ENCODE results near the gene AP2A2.

Gene AP2A2

DNA sequence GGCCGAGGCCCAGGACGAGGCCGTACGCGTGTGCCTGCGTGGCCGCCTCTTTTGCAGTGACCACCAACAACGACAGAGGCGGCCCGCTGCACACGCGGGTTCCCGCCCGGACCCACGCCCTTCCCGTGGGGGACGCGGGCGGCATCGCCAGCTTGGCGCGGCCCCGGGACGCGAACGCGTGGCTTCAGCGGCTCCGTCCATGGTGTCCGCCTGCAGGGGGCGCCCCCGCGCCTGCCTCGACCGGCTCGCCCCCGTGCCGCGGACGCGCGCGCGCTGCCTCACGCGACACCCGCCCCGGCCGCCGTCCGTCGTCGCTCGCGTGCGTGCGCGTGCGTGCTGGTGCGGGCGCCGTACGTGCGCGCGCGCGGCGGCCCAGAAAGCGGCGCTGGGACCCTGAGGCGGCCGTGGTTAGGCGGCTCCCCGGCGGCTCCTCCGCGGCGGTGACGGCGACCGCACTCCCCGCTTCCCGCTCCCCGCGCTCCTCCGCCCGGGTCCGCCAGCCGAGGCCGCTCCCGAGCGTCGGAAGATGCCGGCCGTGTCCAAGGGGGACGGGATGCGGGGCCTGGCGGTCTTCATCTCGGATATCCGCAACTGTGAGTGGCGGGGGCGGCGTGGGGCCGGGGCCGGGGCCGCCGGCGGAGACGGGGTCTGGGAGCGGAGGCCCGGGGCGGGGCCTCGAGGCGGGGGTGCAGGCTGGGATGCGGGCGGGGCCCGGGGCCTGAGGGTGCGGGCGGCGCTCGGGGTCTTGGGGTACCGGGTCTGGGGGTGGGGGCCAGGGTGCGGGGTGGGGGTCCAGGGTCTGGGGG lies at the start of gene AP2A2:
Gene AP2A2 (plus strand): TSS at position 375 of the 806 bp plus-strand sequence. CDS start 152 bp downstream, at position 527.
- DNase-seq (ENCODE audit: low read depth), result peak; percentile 80

DNA sequence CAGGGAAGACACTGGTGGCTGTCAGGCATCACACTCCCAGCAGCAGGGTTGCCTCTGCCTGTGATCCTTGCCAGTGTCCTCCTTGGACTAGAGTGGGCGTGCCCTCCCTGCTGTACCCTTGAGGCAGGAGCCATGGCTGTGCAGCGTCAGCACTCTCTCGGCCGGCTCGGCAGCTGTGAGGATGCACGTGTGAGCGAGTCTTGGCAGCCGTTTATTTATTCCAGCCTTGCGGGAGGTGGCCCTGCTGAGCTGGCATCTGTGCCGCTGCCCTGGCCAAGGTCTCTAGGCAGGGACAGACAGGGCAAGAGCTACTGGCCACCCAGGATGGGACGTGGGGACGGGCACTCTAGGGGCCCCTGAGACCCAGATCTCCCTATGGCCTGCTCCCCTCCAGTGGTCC lies 49.1 kb upstream of the AP2A2 start:
- no peak for DNase-seq (ENCODE audit: low read depth)

DNA sequence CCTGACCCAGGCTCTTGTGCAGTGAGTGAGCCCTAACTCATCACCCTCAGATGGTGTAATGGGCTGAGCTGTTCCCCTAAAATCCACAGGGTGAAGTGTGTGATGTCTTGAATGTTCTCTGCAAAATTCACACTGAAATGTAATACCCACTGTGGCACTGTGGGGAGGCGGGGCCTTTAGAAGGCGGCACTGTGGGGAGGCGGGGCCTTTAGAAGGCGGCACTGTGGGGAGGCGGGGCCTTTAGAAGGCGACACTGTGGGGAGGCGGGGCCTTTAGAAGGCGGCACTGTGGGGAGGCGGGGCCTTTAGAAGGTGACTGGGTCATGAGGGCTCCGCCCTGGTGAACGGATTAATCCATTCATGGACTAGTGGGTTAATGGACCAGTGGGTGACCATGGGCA lies 48.1 kb upstream of the AP2A2 start:
- DNase-seq (ENCODE audit: low read depth), result no peak

DNA sequence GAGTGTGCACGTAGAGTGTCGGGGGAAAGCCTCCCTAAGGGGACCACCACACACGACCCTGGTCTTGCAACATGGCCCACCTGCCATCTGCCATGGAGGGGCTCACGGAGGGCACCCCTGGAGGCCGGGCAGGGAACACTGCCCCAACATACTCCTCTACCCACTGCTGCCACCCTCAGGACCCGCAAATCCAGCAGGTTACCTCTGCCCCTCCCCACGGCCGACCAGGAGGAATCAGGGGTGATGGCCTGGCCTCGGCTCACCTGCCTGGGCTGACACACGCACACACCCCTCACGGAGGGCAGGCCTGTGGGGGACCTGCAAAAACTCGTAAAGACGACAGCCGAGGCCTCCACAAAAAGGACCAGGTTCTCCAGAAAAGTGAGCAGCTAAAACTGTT lies 45.2 kb upstream of the AP2A2 start:
- DNase-seq (ENCODE audit: low read depth), result no peak

DNA sequence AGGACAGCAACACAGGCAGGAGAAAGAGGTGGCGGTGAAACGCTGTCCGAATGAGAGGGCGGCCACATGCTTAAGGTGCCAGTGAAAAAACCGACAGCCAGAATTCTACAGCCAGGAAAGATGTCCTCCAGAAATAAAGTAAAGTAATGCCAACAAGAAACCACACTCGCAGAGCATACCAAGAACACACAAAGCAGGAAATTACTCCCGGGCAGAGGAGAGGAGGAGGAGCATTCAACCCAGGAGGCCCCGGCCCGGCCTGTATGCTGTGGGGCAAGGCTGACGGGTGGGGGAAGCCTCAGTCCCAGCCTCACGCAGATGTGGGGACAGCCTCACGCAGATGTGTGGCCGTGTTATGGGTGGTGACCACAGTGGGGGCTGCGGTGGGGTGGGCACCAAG lies 43.1 kb upstream of the AP2A2 start:
- DNase-seq (ENCODE audit: low read depth), result peak; percentile 58

DNA sequence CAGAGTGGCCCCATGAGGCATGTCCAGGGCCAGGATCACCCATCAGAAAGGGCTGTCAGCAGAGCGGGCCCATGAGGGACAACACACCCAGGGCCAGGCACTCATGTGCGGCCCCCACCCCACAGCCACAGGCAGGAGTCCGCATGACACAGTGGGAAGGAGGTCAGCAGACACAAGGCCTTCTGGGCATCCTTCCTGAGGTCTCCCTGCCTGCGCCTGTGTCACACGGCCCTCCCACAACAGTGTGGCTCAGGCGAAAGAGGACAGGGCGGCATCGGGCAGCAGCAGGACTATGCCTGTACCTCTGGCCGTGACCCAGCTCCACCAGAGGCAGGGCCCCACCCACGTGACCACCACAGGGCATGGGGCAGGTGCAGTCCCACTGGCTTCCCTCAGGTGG lies 42.1 kb upstream of the AP2A2 start:
- DNase-seq (ENCODE audit: low read depth), result no peak

DNA sequence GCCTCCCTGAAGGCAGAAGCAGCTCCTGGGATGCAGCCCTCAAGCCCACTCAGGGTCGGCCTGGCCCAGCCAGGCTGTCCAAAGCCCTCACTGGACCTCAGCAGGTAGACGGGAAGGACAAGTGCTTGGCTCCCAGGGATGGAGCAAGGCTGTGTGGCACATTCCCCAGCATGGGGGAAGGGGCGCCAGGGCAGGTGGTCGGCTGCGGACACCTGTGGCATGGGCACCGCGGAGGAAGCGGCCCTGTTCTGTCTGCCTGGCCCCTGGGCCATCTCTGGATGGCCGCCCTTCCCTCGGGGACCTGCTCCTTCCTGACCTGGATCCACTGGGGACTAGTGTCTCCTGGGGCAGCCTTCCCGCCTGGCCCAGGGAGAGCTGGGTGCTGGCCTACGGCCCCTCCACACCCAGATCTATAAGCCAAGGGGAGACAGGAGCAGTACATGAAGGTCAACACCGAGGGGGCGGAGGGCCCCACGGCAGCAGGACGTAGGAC lies 41.0 kb upstream of the AP2A2 start:
- no peak for DNase-seq (ENCODE audit: low read depth)

DNA sequence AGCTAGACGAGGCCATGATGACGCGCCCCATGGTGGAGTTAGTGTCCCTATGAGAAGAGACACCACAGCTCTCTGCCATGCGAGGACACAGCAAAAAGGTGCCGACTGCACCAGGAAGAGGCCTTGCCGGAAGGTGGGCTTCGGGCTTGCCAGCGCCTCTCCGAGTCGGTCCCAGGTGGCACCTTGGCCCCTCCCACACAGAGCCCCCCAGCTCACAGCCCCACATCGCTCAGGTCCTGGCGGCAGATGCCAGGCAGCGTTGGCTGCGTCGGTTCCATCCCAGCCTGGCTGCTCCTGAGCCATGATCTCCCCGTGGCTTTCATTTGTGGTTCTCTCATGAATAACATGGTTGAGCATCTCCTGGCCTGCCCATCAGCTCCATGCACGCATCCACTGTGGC lies 39.1 kb upstream of the AP2A2 start:
- no peak for DNase-seq (ENCODE audit: low read depth)

DNA sequence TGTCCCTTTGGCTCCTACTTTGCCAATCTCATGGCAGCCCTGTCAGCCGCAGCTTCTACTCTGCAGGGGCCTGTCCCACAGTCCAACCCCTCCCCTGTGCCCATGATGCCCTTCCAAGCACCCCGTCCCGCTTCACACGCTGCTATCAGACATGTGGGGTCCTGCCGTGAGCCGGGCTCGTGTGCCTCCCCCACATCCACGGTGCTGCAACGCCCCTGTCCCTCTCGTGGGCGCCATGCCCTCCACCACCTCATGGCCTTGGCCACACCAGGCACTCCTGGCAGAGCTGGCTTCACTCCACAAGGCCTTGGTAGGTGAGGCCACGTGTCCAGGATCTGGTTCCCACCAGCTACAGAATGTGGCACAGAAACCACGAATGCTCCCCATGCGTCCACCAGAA lies 38.1 kb upstream of the AP2A2 start:
- no peak for DNase-seq (ENCODE audit: low read depth)

DNA sequence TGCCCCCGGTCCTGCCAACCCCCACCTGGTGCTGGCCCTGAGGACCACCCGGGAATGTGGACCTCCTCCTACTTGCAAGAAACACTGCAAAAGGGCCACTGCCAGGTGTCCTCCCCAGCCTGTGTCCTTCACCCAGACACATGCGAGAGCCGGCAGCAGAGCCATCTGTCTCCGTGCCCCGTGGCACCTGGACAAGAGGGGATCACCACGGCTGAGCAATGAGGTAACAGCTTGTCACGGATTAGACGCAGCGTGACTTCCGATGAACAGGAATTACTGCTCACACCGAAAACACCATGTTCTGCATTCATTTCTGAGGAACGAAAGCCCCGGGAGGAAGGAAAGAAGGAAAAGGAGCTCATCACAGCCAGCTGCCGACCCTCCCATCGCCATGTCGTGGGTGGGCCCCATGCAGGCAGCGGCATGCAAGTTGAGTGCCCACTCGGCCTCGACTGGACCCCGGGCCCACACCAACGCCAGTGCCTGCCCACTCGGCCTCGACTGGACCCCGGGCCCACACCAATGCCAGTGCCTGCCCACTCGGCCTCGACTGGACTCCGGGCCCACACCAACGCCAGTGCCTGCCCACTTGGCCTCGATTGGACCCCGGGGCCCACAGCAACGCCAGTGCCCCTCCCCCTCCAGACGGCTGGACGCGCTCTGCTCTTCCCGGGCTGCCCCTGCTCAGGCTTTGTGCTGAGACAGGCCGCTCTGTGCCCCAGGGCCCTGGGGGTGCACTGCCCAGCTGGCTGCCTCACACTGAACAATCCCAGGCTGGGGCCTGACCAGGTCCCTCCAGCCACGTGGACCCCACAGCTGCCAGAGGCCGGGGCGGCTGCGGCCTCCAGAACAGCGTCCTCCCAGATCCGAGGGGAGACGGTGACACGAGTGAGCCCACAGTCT lies 37.1 kb upstream of the AP2A2 start:
- no peak for DNase-seq (ENCODE audit: low read depth)

DNA sequence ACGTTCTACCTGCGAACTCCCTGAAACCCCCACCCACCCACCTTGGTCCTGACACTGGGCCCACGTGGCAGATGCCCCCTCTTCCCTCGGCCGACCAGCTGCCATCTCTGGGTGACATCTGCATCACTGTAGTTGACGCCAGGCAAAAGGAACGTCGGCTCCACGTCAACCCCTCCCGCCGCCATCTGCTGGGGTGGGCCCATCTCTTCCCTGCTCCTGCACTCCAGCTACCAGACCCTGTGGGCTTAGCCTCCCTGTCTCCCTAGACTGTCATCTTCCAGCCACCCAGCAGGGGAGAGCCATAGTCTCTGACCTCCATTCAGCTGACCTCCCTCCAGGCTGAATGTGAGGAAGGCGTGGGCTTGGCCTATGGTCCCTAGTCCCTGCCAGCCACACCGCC lies 36.4 kb upstream of the AP2A2 start:
- DNase-seq (ENCODE audit: low read depth), result no peak

DNA sequence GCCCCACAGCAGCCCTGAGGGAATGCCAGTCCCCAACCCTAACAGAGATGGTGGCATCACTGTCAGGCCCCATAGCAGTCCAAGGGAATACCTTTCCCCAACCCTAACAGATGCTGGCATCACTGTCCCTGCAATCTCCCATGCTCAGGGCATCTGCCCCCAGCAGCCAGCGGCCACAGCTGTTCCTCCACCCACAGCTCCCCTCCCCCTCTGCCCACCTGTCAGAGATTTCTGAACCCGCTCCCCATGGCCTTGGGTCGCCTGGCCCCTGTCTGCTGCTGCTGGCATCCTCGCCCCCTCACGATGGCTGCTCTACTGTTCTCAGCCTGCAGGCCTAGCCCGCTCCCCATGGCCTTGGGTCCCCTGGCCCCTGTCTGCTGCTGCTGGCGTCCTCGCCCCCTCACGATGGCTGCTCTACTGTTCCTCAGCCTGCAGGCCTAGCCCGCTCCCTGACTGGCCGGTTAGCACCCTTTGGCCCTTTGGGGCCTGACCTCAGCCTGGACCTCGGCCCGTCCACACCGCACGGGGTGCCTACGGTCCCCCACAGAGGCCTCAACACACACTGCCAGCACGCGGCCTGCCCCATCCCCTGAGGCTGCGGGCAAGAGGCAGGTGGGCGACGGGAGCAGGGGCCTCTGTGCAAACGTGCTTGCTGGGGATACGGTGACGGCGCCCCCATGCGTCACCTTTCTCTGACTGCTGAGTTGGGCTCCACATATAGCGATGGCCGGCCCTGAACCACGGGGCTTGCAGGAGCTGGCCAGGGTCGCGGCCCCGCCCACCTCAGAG lies 35.8 kb upstream of the AP2A2 start:
- DNase-seq (ENCODE audit: low read depth), result no peak

DNA sequence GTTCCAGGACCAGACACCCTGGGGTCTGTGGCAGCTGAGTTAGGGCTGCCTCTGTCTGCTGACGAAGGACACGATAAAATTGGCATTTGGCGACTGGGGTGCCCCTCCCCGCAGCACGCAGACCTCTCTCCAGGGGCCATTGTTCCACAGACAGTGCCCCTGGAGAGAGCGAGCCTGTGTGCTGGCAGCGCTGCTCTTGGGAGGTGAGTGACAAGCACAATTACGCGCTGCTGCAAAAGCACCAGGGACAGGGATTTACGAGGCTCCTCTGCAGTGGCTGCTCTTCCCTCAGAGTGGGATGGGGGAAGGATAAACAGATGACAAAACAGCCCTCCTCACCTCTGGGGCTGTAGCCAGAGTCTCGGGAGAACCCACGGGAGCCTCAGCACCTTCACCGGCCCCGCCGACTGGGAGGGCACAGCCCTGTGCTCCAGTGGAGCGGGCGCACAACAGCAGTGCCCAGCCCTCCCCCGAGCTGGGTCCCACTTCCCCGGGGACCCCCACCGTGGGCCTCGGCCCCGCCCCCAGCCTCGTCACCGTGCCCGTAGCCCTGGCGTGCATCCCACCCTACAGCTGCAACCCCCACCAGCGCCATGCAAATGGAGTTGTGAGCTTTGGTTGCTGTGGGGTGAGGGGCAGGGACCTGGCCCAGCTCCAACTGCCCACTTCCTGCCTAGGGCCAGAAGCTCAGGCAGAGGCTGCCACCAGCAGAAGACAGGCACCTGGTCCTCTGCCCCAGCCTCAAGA lies 34.7 kb upstream of the AP2A2 start:
- no peak for DNase-seq (ENCODE audit: low read depth)

DNA sequence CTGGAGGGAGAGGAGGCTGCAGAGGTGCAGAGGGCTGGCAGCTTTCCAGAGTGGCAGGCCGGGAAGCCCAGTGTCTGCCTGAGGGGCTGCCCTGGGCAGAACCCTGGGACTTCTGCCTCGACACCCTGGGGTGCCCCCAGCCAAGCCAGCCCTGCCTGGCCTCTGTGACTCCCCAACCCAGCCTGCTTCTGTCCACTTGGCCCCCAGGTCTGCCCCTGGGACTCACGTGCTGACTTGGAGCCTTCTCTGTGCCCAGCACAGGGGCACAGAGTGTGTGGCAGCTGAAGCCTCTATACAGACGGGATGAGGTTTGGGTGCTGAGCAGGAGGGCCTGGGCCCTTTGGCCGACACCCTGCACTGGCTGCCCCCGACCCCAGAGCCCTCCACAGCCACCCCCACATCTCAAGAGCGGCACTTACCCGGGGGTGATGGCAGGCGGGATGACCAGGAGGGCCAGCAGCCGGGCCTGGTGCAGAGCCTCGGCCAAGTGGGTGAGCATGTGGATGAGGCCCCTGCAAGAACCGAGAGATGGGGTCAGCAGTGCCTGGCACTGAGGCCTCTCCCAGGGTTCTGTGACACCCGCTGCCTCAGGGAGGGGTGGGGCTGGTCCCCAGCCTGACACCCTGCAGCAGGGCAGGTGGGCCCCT lies 32.5 kb upstream of the AP2A2 start:
- DNase-seq (ENCODE audit: low read depth), result no peak

DNA sequence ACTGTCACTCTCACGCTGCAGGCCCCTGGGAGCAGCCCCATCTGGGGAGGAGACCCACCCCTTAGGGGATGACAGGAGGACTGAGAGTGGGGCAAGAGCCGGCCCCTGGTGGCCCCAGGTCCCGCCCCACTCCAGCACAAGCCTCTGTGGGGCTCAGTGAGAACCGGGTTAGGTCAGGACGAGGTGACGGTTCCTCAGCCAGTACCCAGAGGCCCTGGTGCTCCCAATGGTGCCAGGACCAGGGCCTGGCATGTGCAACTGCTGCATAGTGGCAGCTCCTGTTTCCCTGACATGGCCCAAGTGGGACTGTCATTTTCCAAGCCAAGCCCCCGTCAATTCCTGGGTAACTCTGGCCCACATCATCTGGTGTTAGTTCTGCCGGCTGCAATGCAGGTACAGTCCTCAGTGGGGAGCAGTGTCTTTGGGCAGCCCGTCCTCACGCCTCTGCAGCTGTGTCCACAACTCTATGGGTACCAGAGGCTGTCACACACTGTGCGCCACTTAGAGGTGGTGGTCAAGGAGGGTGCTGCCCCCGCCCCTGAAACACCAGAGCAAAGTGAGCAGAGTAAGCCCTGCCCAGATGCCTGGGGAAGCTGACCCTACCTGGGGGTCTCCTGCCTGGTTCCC lies 31.0 kb upstream of the AP2A2 start:
- DNase-seq (ENCODE audit: low read depth), result no peak

DNA sequence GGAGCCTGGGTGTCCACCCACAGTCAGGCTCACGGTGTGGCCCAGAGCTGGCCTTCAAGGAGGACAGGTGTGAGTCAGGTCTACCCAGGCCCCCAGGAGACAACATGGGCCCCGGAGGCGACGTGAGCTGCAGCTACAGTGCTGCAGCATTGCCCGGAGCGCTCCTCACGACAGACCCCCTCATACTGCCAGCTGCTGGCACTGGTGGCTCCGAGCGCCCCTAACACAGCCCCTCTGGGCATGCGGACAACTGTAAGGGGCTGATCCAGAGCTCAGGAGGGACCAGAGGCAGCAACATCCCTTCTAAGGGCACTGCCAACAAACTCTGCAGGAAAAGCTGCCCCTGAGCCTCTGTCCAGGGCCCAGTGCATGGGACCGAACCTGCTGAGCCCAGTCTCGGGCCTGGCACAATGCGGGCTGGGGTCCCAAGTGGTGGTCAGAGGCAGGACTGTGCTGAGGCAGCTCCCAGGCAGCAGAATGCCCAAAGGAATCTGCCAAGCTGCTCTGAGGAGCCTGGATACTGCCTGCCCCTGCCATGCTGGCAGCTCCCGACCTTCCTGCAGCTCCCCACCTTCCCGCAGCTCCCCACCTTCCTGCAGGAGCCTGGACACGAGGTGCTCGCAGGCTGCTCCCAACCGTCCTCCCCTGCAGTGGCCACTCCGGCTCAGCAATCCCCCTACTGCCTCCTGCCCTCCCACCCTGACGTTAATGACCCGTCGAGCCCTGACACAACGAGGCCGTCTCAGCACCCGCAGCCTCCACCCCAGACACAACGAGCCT lies 30.1 kb upstream of the AP2A2 start:
- no peak for DNase-seq (ENCODE audit: low read depth)

DNA sequence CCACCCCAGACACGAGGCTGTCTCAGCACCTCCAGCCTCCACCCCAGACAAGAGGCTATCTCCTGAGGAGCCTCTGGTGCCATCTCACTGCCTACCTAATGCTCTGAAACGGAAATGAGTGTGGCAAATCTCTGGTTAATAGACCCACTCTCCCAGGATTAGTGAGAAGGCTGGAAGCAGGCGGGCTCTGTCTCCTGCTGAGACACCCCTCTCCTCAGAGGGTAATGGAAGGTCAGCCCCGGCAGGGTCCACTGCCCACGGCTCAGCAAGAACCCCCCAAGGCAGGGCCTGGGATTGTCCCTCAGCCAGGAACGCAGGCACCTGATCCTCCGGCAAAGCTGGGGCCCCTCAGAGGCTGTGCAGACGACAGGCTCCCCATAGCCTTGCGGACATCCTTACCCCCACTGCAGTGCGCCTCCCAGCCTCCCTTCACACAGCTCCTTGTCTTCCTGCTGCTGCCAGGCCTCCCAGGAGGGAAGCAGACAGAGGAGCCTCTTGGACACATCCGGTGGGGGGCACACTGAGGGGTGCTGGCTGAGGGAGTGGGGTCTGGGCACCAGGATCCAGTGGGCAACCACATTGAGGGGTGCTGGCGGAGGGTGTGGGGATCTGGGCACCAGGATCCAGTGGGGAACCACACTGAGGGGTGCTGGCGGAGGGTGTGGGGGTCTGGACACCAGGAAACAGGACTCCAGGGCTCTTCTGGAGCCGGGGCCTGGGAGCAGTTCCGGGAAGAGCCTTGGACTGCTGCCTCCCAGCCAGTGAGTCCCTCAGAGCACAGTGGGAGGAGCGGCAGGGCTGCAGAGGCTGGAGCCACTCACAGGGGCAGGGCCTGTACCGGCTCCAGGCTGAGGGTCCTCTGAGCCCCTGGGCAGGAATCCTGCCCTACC lies 28.2 kb upstream of the AP2A2 start:
- no peak for DNase-seq (ENCODE audit: low read depth)

DNA sequence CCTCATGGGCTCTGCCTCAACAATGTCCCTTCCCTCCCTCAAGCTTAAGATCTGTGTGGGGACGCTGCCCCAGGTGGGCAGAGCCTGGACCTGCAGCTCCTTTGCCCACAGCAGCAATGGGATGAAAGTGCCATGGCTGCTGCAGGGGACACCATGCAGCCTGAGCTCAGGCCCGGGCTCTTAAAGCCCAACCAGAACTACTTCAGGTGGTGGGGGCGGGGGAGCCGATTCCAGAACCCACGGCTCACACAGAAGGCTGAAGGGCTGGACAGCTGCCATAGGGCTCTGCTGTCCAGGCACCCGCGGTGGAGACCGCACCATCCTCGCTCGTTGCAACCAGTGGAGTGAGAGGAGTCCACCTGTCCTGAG lies 27.5 kb upstream of the AP2A2 start:
- no peak for DNase-seq (ENCODE audit: low read depth)

All from amniotic epithelial cell (primary cell).